Measurements from ENCODE around the gene COL5A1.

DNA sequence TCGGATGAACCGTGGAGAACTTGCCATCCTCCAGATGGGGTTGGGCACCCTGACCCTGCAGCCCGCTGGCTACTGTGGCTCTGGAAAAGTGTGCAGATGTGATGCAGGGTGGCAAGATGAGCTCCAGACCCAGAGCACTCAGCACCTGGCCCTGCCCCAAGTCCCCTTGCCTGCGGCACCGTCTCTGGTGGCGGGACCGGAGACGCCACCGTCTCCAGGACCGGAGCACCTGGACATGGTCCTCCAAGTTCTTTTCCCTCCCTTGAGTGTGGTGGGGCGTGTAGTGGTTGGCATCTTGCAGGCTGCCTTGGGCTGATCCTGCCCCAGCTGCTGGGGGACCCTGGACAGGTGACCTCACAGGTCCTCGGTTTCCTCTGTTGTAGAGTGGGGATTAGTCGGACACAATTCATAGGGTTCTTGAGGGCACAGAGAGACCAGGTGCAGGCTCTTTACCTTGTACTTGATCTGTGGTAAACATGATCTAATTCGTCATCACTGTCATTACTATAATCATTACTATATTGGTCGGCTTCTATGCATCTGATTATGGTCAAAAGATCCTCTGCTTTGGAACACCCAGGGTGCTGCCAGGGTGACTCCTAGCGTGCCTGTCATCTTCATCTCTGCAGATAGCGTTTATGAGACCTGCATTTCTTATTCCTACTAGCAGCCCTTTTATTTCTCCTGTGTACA is 83.5 kb downstream of the COL5A1 start:
- TF ChIP-seq POLR2A (IDR thresholded peaks at IDR 0.05), result no peak
- TF ChIP-seq, protein P1, sequence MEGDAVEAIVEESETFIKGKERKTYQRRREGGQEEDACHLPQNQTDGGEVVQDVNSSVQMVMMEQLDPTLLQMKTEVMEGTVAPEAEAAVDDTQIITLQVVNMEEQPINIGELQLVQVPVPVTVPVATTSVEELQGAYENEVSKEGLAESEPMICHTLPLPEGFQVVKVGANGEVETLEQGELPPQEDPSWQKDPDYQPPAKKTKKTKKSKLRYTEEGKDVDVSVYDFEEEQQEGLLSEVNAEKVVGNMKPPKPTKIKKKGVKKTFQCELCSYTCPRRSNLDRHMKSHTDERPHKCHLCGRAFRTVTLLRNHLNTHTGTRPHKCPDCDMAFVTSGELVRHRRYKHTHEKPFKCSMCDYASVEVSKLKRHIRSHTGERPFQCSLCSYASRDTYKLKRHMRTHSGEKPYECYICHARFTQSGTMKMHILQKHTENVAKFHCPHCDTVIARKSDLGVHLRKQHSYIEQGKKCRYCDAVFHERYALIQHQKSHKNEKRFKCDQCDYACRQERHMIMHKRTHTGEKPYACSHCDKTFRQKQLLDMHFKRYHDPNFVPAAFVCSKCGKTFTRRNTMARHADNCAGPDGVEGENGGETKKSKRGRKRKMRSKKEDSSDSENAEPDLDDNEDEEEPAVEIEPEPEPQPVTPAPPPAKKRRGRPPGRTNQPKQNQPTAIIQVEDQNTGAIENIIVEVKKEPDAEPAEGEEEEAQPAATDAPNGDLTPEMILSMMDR (IDR thresholded peaks at IDR 0.05), result no peak
